ENCODE measurements around the gene CCDC82. TPM values are rescaled to one million over a fixed set of nuclear protein-coding genes. Genes with fewer than 3 reads are reported as not detected.

The CCDC82 gene
- total RNA-seq, 4 donors from 2014 or later, result 36.9 to 48.8 (median 42.5) TPM

DNA sequence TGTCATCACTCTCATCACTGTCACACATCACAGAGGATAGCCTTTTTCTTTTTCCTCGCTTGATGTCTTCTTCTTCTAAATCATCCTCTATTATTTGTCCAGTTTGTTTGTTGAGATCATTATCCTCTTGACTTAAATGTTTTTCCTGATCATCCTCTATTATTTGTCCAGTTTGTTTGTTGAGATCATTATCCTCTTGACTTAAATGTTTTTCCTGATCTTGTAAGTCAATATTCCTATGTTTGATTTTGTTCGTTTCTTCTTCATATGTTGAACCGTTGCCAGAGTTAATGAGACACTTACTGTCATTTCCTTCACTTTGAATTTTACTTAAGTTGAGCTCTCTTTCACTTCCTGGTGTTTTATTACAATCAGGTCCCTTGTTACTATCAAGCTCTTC is 5.6 kb downstream of the CCDC82 start:
- no peak for TF ChIP-seq POLR2A (IDR thresholded peaks at IDR 0.05)
- TF ChIP-seq, protein P1, sequence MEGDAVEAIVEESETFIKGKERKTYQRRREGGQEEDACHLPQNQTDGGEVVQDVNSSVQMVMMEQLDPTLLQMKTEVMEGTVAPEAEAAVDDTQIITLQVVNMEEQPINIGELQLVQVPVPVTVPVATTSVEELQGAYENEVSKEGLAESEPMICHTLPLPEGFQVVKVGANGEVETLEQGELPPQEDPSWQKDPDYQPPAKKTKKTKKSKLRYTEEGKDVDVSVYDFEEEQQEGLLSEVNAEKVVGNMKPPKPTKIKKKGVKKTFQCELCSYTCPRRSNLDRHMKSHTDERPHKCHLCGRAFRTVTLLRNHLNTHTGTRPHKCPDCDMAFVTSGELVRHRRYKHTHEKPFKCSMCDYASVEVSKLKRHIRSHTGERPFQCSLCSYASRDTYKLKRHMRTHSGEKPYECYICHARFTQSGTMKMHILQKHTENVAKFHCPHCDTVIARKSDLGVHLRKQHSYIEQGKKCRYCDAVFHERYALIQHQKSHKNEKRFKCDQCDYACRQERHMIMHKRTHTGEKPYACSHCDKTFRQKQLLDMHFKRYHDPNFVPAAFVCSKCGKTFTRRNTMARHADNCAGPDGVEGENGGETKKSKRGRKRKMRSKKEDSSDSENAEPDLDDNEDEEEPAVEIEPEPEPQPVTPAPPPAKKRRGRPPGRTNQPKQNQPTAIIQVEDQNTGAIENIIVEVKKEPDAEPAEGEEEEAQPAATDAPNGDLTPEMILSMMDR (IDR thresholded peaks at IDR 0.05), result no peak
- Histone ChIP-seq H3K9me3 (no peaks in the 10 kb centered on the region), H3K27me3 (no peaks in the 10 kb centered on the region), H3K4me1 (no peaks in the 10 kb centered on the region), H3K4me3 (no peak overlapping the region), H3K36me3 (no peaks in the 10 kb centered on the region), H3K27ac (no peak overlapping the region)
- no peak for DNase-seq
- intact Hi-C loops (cut with DNase I; ENCODE audit: low total_unique reads), result no loop called here

DNA sequence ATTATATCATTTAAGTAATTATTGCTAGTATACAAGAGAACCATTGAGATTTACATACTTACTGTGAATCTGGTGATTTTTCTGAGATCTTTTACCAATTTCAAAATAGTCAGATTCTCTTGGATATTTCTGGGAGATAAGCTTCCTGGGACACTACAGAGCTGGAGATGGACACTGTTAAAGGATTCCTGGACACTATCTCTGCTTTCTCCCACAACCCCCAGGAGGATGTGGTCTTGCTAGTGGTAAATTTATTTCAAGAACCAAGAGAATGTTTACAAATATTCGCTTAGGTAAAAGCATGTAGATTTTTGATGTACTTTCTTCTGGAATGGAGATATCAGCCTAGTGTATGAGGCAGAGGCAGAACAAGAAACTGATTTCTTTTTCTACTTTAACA is 12.9 kb downstream of the CCDC82 start:
- no peak overlapping the region for H3K27ac ChIP-seq
- no peaks in the 10 kb centered on the region for H3K9me3 ChIP-seq
- no peak overlapping the region for H3K4me3 ChIP-seq
- no peaks in the 10 kb centered on the region for H3K4me1 ChIP-seq
- no peak for TF ChIP-seq POLR2A (IDR thresholded peaks at IDR 0.05)
- TF ChIP-seq, protein P1 (IDR thresholded peaks at IDR 0.05), result no peak
- intact Hi-C loops (cut with DNase I; ENCODE audit: low total_unique reads), result no loop called here
- H3K27me3 ChIP-seq, result no peaks in the 10 kb centered on the region
- DNase-seq, result no peak
- H3K36me3 ChIP-seq, result no peaks in the 10 kb centered on the region

DNA sequence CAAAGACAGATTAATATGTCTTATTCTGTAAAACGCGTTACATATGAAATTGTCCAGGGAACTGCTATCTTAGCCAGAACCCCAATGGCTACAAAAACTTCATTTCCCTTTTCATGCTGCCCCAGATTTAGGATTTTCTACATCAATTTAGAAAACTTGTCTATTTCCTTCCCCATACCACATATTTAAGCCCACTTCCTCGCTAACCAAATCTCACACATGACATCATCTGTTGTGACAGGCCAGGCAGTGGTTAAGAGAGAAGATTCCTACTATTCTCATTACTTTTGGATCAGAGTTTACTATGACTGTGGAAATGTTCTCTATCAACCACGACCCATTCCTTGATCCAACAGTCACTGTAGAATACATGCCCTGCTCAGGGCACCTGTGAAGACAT is 15.9 kb downstream of the CCDC82 start:
- H3K36me3 ChIP-seq, result no peaks in the 10 kb centered on the region

DNA sequence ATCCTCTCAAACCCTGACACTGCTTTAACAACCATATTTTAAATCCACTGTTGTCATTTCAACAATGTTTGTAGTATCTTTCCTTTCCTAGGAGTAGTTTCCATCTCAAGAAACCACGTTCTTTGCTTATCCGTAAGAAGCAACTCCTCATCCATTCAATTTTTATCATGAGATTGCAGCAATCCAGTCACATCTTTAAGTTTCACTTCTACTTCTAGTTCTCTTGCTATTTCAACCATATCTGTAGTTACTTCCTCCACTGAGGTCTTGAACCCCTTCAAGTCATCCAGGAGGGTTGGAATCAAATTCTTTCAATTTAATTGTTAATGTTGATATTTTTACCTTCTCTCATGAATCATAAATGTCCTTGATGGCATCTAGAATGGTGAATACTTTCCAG is 22.4 kb downstream of the CCDC82 start:
- Histone ChIP-seq H3K9me3 (no peaks in the 10 kb centered on the region), H3K4me3 (no peak overlapping the region), H3K4me1 (no peaks in the 10 kb centered on the region), H3K36me3 (no peaks in the 10 kb centered on the region), H3K27me3 (no peaks in the 10 kb centered on the region), H3K27ac (no peak overlapping the region)
- intact Hi-C loops (cut with DNase I; ENCODE audit: low total_unique reads), result no loop called here
- TF ChIP-seq, protein P1 (IDR thresholded peaks at IDR 0.05), result no peak
- no peak for TF ChIP-seq POLR2A (IDR thresholded peaks at IDR 0.05)
- no peak for DNase-seq

More for the DNA sequence above, 15.9 kb downstream of the CCDC82 start:
- no peak for DNase-seq
- intact Hi-C loops (cut with DNase I; ENCODE audit: low total_unique reads), result no loop called here
- H3K27me3 ChIP-seq, result no peaks in the 10 kb centered on the region
- no peak overlapping the region for H3K4me3 ChIP-seq
- TF ChIP-seq, protein P1 (IDR thresholded peaks at IDR 0.05), result no peak
- TF ChIP-seq POLR2A (IDR thresholded peaks at IDR 0.05), result no peak
- H3K9me3 ChIP-seq, result no peaks in the 10 kb centered on the region
- no peaks in the 10 kb centered on the region for H3K4me1 ChIP-seq
- no peak overlapping the region for H3K27ac ChIP-seq

DNA sequence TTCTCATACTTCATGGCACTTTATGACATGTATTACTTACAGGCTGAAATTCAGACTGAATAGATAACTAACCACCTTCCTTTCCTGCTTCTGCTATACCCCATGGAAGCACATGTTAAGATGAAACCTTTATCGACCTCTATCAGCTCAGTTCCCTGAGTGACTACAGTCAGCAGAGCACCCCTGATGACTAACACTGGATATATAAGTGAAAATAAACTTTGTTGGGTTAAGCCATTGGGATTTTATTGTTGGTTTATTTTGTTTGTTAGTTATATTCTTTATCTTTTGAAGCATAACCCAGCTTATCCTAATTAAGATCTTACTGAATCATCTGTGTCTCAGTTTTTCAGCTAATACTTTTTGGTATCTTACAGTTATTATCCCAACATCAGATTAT is 23.7 kb downstream of the CCDC82 start:
- Histone ChIP-seq H3K27ac (no peak overlapping the region), H3K4me3 (no peak overlapping the region), H3K27me3 (no peaks in the 10 kb centered on the region), H3K4me1 (no peaks in the 10 kb centered on the region), H3K9me3 (no peaks in the 10 kb centered on the region), H3K36me3 (no peaks in the 10 kb centered on the region)
- intact Hi-C loops (cut with DNase I; ENCODE audit: low total_unique reads), result no loop called here
- TF ChIP-seq POLR2A (IDR thresholded peaks at IDR 0.05), result no peak
- TF ChIP-seq, protein P1 (IDR thresholded peaks at IDR 0.05), result no peak
- no peak for DNase-seq

Measured in uterus (tissue), 4 donors.